G401 (cell line): ENCODE data around the gene MTRF1. TPM values are rescaled to one million over a fixed set of nuclear protein-coding genes. Genes with fewer than 3 reads are reported as not detected.
"Not testable (repeated sequence)": the region's sequence is repeated elsewhere in the genome, so short reads cannot be mapped to it uniquely, and the experiment has no call there.

Experiments
- DNase-seq: peaks from one replicate; pipeline ENCODE4 v3.0.0-alpha.2; 2015; ENCODE audit warnings: low spot score
- in situ Hi-C: cut with HindIII; loops from 2 replicates; pipeline ENCODE4 v1.10.0; 2016; ENCODE audit warnings: low sequenced_read_pairs, mixed read lengths
- total RNA-seq: library from RNA; depleted of rRNA; stranded (reverse); fragments of >200 nt; shearing (Covaris generic); gene quantifications from 2 replicates; pipeline ENCODE4 v1.2.3, GENCODE V29; 2014; rRNA removed

The MTRF1 gene
- total RNA-seq, 1 experiment from 2014 or later, result 14.4 TPM

GRCh38 chr13:41193469-41193868 lies 69.9 kb downstream of the MTRF1 start:
- DNase-seq, result no peak
- in situ Hi-C loops, result no loop called here

GRCh38 chr13:41188584-41188983 lies 74.8 kb downstream of the MTRF1 start:
- DNase-seq, result no peak
- in situ Hi-C loops, result no loop called here

- in situ Hi-C loops, result no loop called here
- no peak for DNase-seq
Measured at GRCh38 chr13:41186481-41186880, 76.9 kb downstream of the MTRF1 start.

GRCh38 chr13:41182231-41182630 lies 81.1 kb downstream of the MTRF1 start:
- in situ Hi-C loops, result no loop called here
- DNase-seq, result no peak

GRCh38 chr13:41179593-41180250 lies 83.7 kb downstream of the MTRF1 start:
- DNase-seq, result no peak
- in situ Hi-C loops, result no loop called here

- DNase-seq, result no peak
- in situ Hi-C loops, result no loop called here
Measured at GRCh38 chr13:41178040-41178439, 85.3 kb downstream of the MTRF1 start.

- in situ Hi-C loops, result no loop called here
- DNase-seq, result no peak
Measured at GRCh38 chr13:41177616-41178015, 85.8 kb downstream of the MTRF1 start.

- in situ Hi-C loops, DNase-seq: not testable (repeated sequence)
Measured at GRCh38 chr13:41175576-41175975, 87.8 kb downstream of the MTRF1 start.

Other genes starting within 250 kb of the MTRF1 start
- gene ELF1, start 244.3 kb downstream of the MTRF1 start, total RNA-seq, result 6.7 and 9.0 TPM in 2 replicates
- gene WBP4, start 202.1 kb downstream of the MTRF1 start, total RNA-seq, result 9.7 and 16.5 TPM in 2 replicates
- gene KBTBD6, start 130.8 kb downstream of the MTRF1 start, total RNA-seq, result 10.6 and 13.2 TPM in 2 replicates
- 7.5 and 7.9 TPM in 2 replicates for gene KBTBD7, start 69.0 kb downstream of the MTRF1 start, total RNA-seq
- 8.9 and 13.8 TPM in 2 replicates for gene NAA16, start 47.7 kb upstream of the MTRF1 start, total RNA-seq
- gene RGCC, start 194.0 kb upstream of the MTRF1 start, total RNA-seq, result 3.4 and 4.3 TPM in 2 replicates